Measurements from ENCODE around the gene IFNGR1.

DNA sequence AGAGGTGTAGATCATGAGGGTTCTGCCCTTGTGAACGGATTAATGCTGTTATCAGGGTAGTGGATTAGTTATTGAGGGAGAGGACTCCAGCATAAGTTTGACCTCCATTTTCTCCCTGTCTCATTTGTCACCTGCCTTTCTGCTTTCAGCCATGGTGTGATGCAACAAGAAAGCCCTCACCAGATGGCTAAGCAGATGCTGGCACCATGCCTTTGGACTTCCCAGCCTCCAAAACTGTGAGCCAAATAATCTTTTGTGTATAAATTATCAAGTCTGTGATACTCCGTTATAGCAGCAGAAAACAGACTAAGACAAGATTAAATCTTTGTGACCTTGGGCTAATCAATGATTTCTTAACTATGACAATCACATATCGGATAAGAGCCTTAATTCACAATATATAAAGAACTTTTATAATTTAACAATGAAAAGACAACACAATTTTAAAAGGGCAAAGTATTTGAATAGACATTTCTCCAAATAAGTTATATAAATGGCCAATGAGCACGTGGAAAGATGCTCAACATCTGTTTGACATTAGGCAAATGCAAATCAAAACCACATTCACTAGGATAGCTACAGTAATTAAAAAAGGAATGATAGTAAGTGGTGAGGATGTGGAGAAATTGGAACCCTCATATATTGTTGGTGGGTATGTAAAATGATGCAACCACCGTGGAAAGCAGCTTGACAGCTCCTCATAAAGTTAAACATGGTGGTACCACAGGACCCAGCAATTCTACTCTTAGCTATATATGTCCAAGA, 45.3 kb upstream of the IFNGR1 start:
- TF ChIP-seq, protein P1, sequence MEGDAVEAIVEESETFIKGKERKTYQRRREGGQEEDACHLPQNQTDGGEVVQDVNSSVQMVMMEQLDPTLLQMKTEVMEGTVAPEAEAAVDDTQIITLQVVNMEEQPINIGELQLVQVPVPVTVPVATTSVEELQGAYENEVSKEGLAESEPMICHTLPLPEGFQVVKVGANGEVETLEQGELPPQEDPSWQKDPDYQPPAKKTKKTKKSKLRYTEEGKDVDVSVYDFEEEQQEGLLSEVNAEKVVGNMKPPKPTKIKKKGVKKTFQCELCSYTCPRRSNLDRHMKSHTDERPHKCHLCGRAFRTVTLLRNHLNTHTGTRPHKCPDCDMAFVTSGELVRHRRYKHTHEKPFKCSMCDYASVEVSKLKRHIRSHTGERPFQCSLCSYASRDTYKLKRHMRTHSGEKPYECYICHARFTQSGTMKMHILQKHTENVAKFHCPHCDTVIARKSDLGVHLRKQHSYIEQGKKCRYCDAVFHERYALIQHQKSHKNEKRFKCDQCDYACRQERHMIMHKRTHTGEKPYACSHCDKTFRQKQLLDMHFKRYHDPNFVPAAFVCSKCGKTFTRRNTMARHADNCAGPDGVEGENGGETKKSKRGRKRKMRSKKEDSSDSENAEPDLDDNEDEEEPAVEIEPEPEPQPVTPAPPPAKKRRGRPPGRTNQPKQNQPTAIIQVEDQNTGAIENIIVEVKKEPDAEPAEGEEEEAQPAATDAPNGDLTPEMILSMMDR (IDR thresholded peaks at IDR 0.05), result no peak
- TF ChIP-seq POLR2AphosphoS5 (IDR thresholded peaks at IDR 0.05; ENCODE audit: low read depth, low read length), result no peak
- TF ChIP-seq, protein P2, sequence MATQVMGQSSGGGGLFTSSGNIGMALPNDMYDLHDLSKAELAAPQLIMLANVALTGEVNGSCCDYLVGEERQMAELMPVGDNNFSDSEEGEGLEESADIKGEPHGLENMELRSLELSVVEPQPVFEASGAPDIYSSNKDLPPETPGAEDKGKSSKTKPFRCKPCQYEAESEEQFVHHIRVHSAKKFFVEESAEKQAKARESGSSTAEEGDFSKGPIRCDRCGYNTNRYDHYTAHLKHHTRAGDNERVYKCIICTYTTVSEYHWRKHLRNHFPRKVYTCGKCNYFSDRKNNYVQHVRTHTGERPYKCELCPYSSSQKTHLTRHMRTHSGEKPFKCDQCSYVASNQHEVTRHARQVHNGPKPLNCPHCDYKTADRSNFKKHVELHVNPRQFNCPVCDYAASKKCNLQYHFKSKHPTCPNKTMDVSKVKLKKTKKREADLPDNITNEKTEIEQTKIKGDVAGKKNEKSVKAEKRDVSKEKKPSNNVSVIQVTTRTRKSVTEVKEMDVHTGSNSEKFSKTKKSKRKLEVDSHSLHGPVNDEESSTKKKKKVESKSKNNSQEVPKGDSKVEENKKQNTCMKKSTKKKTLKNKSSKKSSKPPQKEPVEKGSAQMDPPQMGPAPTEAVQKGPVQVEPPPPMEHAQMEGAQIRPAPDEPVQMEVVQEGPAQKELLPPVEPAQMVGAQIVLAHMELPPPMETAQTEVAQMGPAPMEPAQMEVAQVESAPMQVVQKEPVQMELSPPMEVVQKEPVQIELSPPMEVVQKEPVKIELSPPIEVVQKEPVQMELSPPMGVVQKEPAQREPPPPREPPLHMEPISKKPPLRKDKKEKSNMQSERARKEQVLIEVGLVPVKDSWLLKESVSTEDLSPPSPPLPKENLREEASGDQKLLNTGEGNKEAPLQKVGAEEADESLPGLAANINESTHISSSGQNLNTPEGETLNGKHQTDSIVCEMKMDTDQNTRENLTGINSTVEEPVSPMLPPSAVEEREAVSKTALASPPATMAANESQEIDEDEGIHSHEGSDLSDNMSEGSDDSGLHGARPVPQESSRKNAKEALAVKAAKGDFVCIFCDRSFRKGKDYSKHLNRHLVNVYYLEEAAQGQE (IDR thresholded peaks at IDR 0.05; ENCODE audit: insufficient read depth in 1 of 2, low read depth in 2 of 2, low read length in 1 of 2), result no peak
- TF ChIP-seq TCF7L2 (IDR thresholded peaks at IDR 0.05; ENCODE audit: low read depth, low read length), result no peak
